ENCODE data around the gene KLHDC10.
A peak's percentile ranks its signal among the peaks of the same experiment; 100 is the strongest.
"Not testable (repeated sequence)": the region's sequence is repeated elsewhere in the genome, so short reads cannot be mapped to it uniquely, and the experiment has no call there.

KLHDC10 gene

GRCh38 chr7:130037703-130038102, 32.6 kb upstream of the KLHDC10 start:
- H3K27me3 ChIP-seq (replicated peaks in 2 of 5; ENCODE audit: control insufficient read depth in 4 of 5, insufficient read depth in 5 of 5, low read length in 4 of 5) = no peaks in the 10 kb centered on the region
- peak in 2 of 3 donors; percentile 20 to 21 for DNase-seq
- no peak overlapping the region for H3K27ac ChIP-seq (ENCODE audit: insufficient read depth in 1 of 2, low read depth in 1 of 2, low read length in 2 of 2, poor library complexity in 1 of 2, severe bottlenecking in 2 of 2)
- no peaks in the 10 kb centered on the region for H3K4me1 ChIP-seq (ENCODE audit: control extremely low read depth in 1 of 4, control insufficient read depth in 4 of 4, insufficient read depth in 4 of 4, low read length in 3 of 4)
- ChIA-PET POLR2A (no interaction called here), CTCF (interaction anchor here (1.1 kb wide), 1 partner anchor 13 kb away, joined by 3 read pairs; no protein-coding TSS in a partner anchor)
- no peak overlapping the region for H3K4me3 ChIP-seq (ENCODE audit: control insufficient read depth in 1 of 7, extremely low read depth in 1 of 7, insufficient read depth in 4 of 7, low read depth in 2 of 7, low read length in 6 of 7)
- no peaks in the 10 kb centered on the region for H3K9me3 ChIP-seq (ENCODE audit: control extremely low read depth in 1 of 5, control insufficient read depth in 4 of 5, insufficient read depth in 2 of 5, low read depth in 1 of 5, low read length in 4 of 5)
- peaks cover 19 to 64% (median 23%) of the 10 kb centered on the region in 4 experiments for H3K36me3 ChIP-seq (ENCODE audit: control insufficient read depth in 4 of 4, insufficient read depth in 4 of 4, low read length in 3 of 4)

DNA sequence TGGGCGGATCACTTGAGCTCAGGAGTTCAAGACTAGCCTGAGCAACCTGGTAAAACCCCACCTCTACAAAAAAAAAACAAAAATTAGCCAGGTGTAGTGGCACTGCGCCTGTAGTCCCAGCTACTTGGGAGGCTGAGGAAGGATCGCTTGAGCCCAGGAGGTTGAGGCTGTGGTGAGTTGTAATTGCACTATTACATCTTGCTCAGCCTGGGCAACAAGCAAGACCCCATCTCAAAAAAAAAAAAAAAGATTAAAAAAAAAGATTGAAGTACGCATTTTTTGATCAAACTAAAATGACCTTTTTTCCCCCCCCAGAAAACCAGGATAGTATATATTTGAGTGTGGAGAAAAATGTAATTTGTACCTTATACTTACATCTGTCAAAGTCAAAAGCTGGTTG, 29.8 kb upstream of the KLHDC10 start:
- Histone ChIP-seq H3K9me3 (ENCODE audit: control extremely low read depth in 1 of 5, control insufficient read depth in 4 of 5, insufficient read depth in 2 of 5, low read depth in 1 of 5, low read length in 4 of 5) (no peaks in the 10 kb centered on the region), H3K27me3 (replicated peaks in 2 of 5; ENCODE audit: control insufficient read depth in 4 of 5, insufficient read depth in 5 of 5, low read length in 4 of 5) (no peaks in the 10 kb centered on the region), H3K27ac (ENCODE audit: insufficient read depth in 1 of 2, low read depth in 1 of 2, low read length in 2 of 2, poor library complexity in 1 of 2, severe bottlenecking in 2 of 2) (no peak overlapping the region), H3K4me1 (ENCODE audit: control extremely low read depth in 1 of 4, control insufficient read depth in 4 of 4, insufficient read depth in 4 of 4, low read length in 3 of 4) (no peaks in the 10 kb centered on the region), H3K4me3 (ENCODE audit: control insufficient read depth in 1 of 7, extremely low read depth in 1 of 7, insufficient read depth in 4 of 7, low read depth in 2 of 7, low read length in 6 of 7) (no peak overlapping the region), H3K36me3 (ENCODE audit: control insufficient read depth in 4 of 4, insufficient read depth in 4 of 4, low read length in 3 of 4) (peaks cover 17 to 75% (median 35%) of the 10 kb centered on the region in 4 experiments)
- POLR2A ChIA-PET = no interaction called here
- WGBS (ENCODE audit: insufficient coverage) = 100% methylated on average over 1 of the region's 4 CpGs
- DNase-seq = no peak
- CTCF ChIA-PET = interaction anchor here (0.6 kb wide), 1 partner anchor 389 kb away, joined by 5 read pairs; no protein-coding TSS in a partner anchor

DNA sequence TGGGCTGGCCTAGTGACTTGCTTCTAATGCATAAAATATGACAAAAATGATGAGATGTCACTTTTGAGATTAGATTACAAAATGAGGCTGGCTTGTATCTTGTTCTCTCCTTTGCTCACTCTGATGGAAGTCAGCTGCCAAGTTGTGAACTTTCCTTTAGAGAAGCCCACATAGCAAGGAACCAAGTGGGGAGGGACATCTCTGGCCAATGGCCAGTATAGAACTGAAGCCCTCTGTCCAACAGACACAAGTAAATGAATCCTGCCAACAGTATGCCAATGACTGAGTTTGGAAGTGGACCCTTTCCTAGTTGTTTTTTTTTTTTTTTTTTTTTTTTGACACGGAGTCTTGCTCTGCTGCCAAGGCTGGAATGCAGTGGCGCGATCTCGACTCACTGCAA, 22.5 kb upstream of the KLHDC10 start:
- no peak overlapping the region for H3K27ac ChIP-seq (ENCODE audit: insufficient read depth in 1 of 2, low read depth in 1 of 2, low read length in 2 of 2, poor library complexity in 1 of 2, severe bottlenecking in 2 of 2)
- H3K27me3 ChIP-seq (replicated peaks in 2 of 5; ENCODE audit: control insufficient read depth in 4 of 5, insufficient read depth in 5 of 5, low read length in 4 of 5) = no peaks in the 10 kb centered on the region
- no peaks in the 10 kb centered on the region for H3K9me3 ChIP-seq (ENCODE audit: control extremely low read depth in 1 of 5, control insufficient read depth in 4 of 5, insufficient read depth in 2 of 5, low read depth in 1 of 5, low read length in 4 of 5)
- DNase-seq = no peak
- 100% methylated on average over 3 of the region's 4 CpGs for WGBS (ENCODE audit: insufficient coverage)
- H3K4me3 ChIP-seq (ENCODE audit: control insufficient read depth in 1 of 7, extremely low read depth in 1 of 7, insufficient read depth in 4 of 7, low read depth in 2 of 7, low read length in 6 of 7) = no peak overlapping the region
- CTCF ChIA-PET = no interaction called here
- peaks cover 4 to 31% (median 17%) of the 10 kb centered on the region in 4 experiments for H3K36me3 ChIP-seq (ENCODE audit: control insufficient read depth in 4 of 4, insufficient read depth in 4 of 4, low read length in 3 of 4)
- POLR2A ChIA-PET = interaction anchor here (0.6 kb wide), 1 partner anchor 157 kb away, joined by 3 read pairs; no protein-coding TSS in a partner anchor
- H3K4me1 ChIP-seq (ENCODE audit: control extremely low read depth in 1 of 4, control insufficient read depth in 4 of 4, insufficient read depth in 4 of 4, low read length in 3 of 4) = peaks cover 3 to 11% (median 6%) of the 10 kb centered on the region in 4 experiments

DNA sequence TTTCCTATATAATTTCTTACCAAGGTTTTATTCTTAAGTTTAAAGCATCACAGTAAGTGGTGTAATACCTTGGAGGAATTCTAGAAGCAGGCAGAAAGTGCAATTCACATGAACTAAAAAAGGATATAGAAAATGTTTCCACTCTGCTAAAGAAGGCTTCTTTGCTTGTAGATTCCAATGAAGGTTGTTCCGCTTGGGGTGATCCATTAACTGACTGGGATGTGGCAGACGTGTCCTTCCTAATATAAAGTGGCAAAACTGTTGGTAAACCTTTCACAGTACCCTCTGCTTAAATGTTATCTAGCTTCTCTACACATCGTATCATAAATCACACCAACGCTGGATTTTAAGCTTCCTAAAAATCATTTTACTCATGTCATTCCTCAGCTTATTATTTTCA, 21.4 kb upstream of the KLHDC10 start:
- Histone ChIP-seq H3K9me3 (ENCODE audit: control extremely low read depth in 1 of 5, control insufficient read depth in 4 of 5, insufficient read depth in 2 of 5, low read depth in 1 of 5, low read length in 4 of 5) (no peaks in the 10 kb centered on the region), H3K27ac (ENCODE audit: insufficient read depth in 1 of 2, low read depth in 1 of 2, low read length in 2 of 2, poor library complexity in 1 of 2, severe bottlenecking in 2 of 2) (no peak overlapping the region), H3K36me3 (ENCODE audit: control insufficient read depth in 4 of 4, insufficient read depth in 4 of 4, low read length in 3 of 4) (peaks cover 4 to 25% (median 14%) of the 10 kb centered on the region in 4 experiments), H3K4me1 (ENCODE audit: control extremely low read depth in 1 of 4, control insufficient read depth in 4 of 4, insufficient read depth in 4 of 4, low read length in 3 of 4) (peaks cover 3 to 11% (median 6%) of the 10 kb centered on the region in 4 experiments), H3K27me3 (replicated peaks in 2 of 5; ENCODE audit: control insufficient read depth in 4 of 5, insufficient read depth in 5 of 5, low read length in 4 of 5) (no peaks in the 10 kb centered on the region), H3K4me3 (ENCODE audit: control insufficient read depth in 1 of 7, extremely low read depth in 1 of 7, insufficient read depth in 4 of 7, low read depth in 2 of 7, low read length in 6 of 7) (no peak overlapping the region)
- DNase-seq = no peak
- ChIA-PET POLR2A (no interaction called here), CTCF (no interaction called here)
- WGBS (ENCODE audit: insufficient coverage) = 100% methylated on average over 2 of the region's 4 CpGs

GRCh38 chr7:130052250-130052649, 18.1 kb upstream of the KLHDC10 start:
- WGBS (ENCODE audit: insufficient coverage) = 100% methylated on average over 1 of the region's 15 CpGs
- CTCF ChIA-PET = interaction anchor here (1.3 to 1.9 kb wide), 2 partner anchors 13 to 21 kb away, joined by 3 to 8 read pairs; no protein-coding TSS in a partner anchor
- DNase-seq; H3K36me3 ChIP-seq (ENCODE audit: control insufficient read depth in 4 of 4, insufficient read depth in 4 of 4, low read length in 3 of 4); H3K27me3 ChIP-seq (replicated peaks in 2 of 5; ENCODE audit: control insufficient read depth in 4 of 5, insufficient read depth in 5 of 5, low read length in 4 of 5); POLR2A ChIA-PET; H3K4me3 ChIP-seq (ENCODE audit: control insufficient read depth in 1 of 7, extremely low read depth in 1 of 7, insufficient read depth in 4 of 7, low read depth in 2 of 7, low read length in 6 of 7); H3K9me3 ChIP-seq (ENCODE audit: control extremely low read depth in 1 of 5, control insufficient read depth in 4 of 5, insufficient read depth in 2 of 5, low read depth in 1 of 5, low read length in 4 of 5); H3K27ac ChIP-seq (ENCODE audit: insufficient read depth in 1 of 2, low read depth in 1 of 2, low read length in 2 of 2, poor library complexity in 1 of 2, severe bottlenecking in 2 of 2): not testable (repeated sequence)
- H3K4me1 ChIP-seq (ENCODE audit: control extremely low read depth in 1 of 4, control insufficient read depth in 4 of 4, insufficient read depth in 4 of 4, low read length in 3 of 4) = peaks cover 3 to 11% (median 6%) of the 10 kb centered on the region in 4 experiments

DNA sequence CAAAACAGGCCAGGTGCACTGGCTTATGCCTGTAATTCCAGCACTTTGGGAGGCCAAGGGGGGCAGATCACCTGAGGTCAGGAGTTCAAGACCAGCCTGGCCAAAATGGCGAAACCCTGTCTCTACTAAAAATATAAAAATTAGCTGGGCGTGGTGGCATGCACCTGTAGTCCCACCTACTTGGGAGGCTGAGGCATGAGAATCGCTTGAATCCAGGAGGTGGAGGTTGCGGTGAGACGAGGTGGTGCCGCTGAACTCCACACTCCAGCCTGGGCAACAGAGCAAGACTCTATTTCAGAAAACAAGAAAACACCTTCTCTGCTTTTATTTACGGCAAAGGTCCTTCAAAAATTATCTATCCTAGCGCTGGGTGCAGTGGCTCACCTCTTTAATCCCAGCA, 15.1 kb upstream of the KLHDC10 start:
- H3K36me3 ChIP-seq (ENCODE audit: control insufficient read depth in 4 of 4, insufficient read depth in 4 of 4, low read length in 3 of 4); H3K27ac ChIP-seq (ENCODE audit: insufficient read depth in 1 of 2, low read depth in 1 of 2, low read length in 2 of 2, poor library complexity in 1 of 2, severe bottlenecking in 2 of 2); H3K4me3 ChIP-seq (ENCODE audit: control insufficient read depth in 1 of 7, extremely low read depth in 1 of 7, insufficient read depth in 4 of 7, low read depth in 2 of 7, low read length in 6 of 7); DNase-seq; H3K4me1 ChIP-seq (ENCODE audit: control extremely low read depth in 1 of 4, control insufficient read depth in 4 of 4, insufficient read depth in 4 of 4, low read length in 3 of 4); CTCF ChIA-PET; H3K9me3 ChIP-seq (ENCODE audit: control extremely low read depth in 1 of 5, control insufficient read depth in 4 of 5, insufficient read depth in 2 of 5, low read depth in 1 of 5, low read length in 4 of 5); H3K27me3 ChIP-seq (replicated peaks in 2 of 5; ENCODE audit: control insufficient read depth in 4 of 5, insufficient read depth in 5 of 5, low read length in 4 of 5): not testable (repeated sequence)
- WGBS (ENCODE audit: insufficient coverage) = 93% methylated on average over 6 of the region's 8 CpGs
- POLR2A ChIA-PET = interaction anchor here (0.5 to 0.7 kb wide), 2 partner anchors 218 to 974 kb away, joined by 3 to 4 read pairs; no protein-coding TSS in a partner anchor

GRCh38 chr7:130062246-130062645, 8.1 kb upstream of the KLHDC10 start:
- Histone ChIP-seq H3K27ac (ENCODE audit: insufficient read depth in 1 of 2, low read depth in 1 of 2, low read length in 2 of 2, poor library complexity in 1 of 2, severe bottlenecking in 2 of 2) (no peak overlapping the region), H3K36me3 (ENCODE audit: control insufficient read depth in 4 of 4, insufficient read depth in 4 of 4, low read length in 3 of 4) (no peaks in the 10 kb centered on the region), H3K27me3 (replicated peaks in 2 of 5; ENCODE audit: control insufficient read depth in 4 of 5, insufficient read depth in 5 of 5, low read length in 4 of 5) (no peaks in the 10 kb centered on the region), H3K4me1 (ENCODE audit: control extremely low read depth in 1 of 4, control insufficient read depth in 4 of 4, insufficient read depth in 4 of 4, low read length in 3 of 4) (peaks cover 0 to 3% (median 0%) of the 10 kb centered on the region in 4 experiments), H3K4me3 (ENCODE audit: control insufficient read depth in 1 of 7, extremely low read depth in 1 of 7, insufficient read depth in 4 of 7, low read depth in 2 of 7, low read length in 6 of 7) (no peak overlapping the region), H3K9me3 (ENCODE audit: control extremely low read depth in 1 of 5, control insufficient read depth in 4 of 5, insufficient read depth in 2 of 5, low read depth in 1 of 5, low read length in 4 of 5) (no peaks in the 10 kb centered on the region)
- no peak for DNase-seq
- CTCF ChIA-PET = interaction anchor here (0.6 to 1.9 kb wide), 4 partner anchors 10 to 696 kb away, joined by 3 to 5 read pairs (median 3); no protein-coding TSS in a partner anchor
- POLR2A ChIA-PET = no interaction called here
- WGBS (ENCODE audit: insufficient coverage) = no CpG with 5 or more reads among the region's 1 CpG

All from common myeloid progenitor, CD34-positive (primary cell).